HepG2 (cell line): ENCODE data around the gene EHD1. TPM values are rescaled to one million over a fixed set of nuclear protein-coding genes. Genes with fewer than 3 reads are reported as not detected.

Experiments used
- ATAC-seq: fragments of 200-7000 bp; cut with Tn5 transposase; 3 replicates; pipeline ENCODE4 v1.9.1; 2020; ENCODE audit warnings: mild to moderate bottlenecking, moderate library complexity
- BruUV-seq: library from RNA; stranded (reverse); fragments of 400-500 nt; replicated peaks from 2 replicates; lab custom pipeline; 2021; lab: Mats Ljungman, UMichigan
- CTCF ChIA-PET: fragments of 300-600 bp; formaldehyde crosslinking; extraction: SDS; loops from one replicate; lab custom pipeline; 2021; ENCODE audit warnings: low total read pairs, inconsistent platforms, low intra/inter-chr PET ratio; lab: Yijun Ruan, JAX
- POLR2A ChIA-PET: fragments of 350-600 bp; sonication (Branson Sonifier 250); formaldehyde crosslinking; loops from one replicate; lab custom pipeline; 2020; ENCODE audit warnings: antibody characterized with exemption, inconsistent platforms; lab: Yijun Ruan, JAX
- DNase-seq: peaks from one replicate; pipeline ENCODE4 v3.0.0-alpha.2; 2015; ENCODE audit warnings: low spot score
- FAIRE-seq: peaks from 3 replicates; lab custom pipeline; 2011; peaks lifted over from hg19 to GRCh38; lab: Jason Lieb, UNC
- H2AFZ ChIP-seq: one replicate; pipeline ENCODE4 v1.6.1; 2011; ENCODE audit warnings: low read length, inconsistent platforms
- H3K27ac ChIP-seq: fragments of 300-600 bp; 3 replicates; pipeline ENCODE4 v1.8.0; 2011; ENCODE audit warnings: mixed run types, mild to moderate bottlenecking, mixed read lengths, low read length, inconsistent platforms; ENCODE audit not compliant: insufficient read depth; ENCODE audit errors: extremely low read length
- H3K27me3 ChIP-seq, 2 experiments: fragments of 200-600 bp in 1 of 2; 2 replicates in 1 of 2; 3 replicates in 1 of 2; pipeline versions ENCODE4 v1.6.0 to v1.8.0; 2011; ENCODE audit warnings: low read length in 2 of 2, mild to moderate bottlenecking in 2 of 2, moderate library complexity in 2 of 2, inconsistent platforms in 1 of 2; ENCODE audit not compliant: insufficient read depth in 2 of 2, control insufficient read depth in 1 of 2
- H3K36me3 ChIP-seq, 2 experiments: fragments of 200-600 bp in 1 of 2; replicated peaks in 1 of 2; 2 replicates in 1 of 2; 3 replicates in 1 of 2; pipeline versions ENCODE4 v1.5.1 to v1.8.0; 2011; ENCODE audit warnings: low read length in 2 of 2, inconsistent platforms in 1 of 2; ENCODE audit not compliant: insufficient read depth in 2 of 2, control insufficient read depth in 1 of 2
- H3K4me1 ChIP-seq: 2 replicates; pipeline ENCODE4 v1.5.1; 2012; ENCODE audit warnings: low read length, inconsistent platforms; ENCODE audit not compliant: insufficient read depth
- H3K4me2 ChIP-seq: 2 replicates; pipeline ENCODE4 v1.6.0; 2011; ENCODE audit warnings: low read depth, low read length, inconsistent platforms
- H3K4me3 ChIP-seq, 3 experiments: fragments of 200-600 bp in 1 of 3; sonication (generic), shearing (Covaris generic) in 1 of 3; replicated peaks in 1 of 3; 2 replicates each; pipeline ENCODE4 v1.5.1; 2011 to 2016; ENCODE audit warnings: low read length in 3 of 3, inconsistent platforms in 2 of 3, low read depth in 2 of 3, mild to moderate bottlenecking in 2 of 3, control low read depth in 1 of 3, mixed read lengths in 1 of 3; ENCODE audit not compliant: insufficient read depth in 1 of 3
- H3K79me2 ChIP-seq: one replicate; pipeline ENCODE4 v1.6.1; 2011; ENCODE audit warnings: low read length, inconsistent platforms; ENCODE audit not compliant: insufficient read depth
- H3K9ac ChIP-seq: 2 replicates; pipeline ENCODE4 v1.6.0; 2011; ENCODE audit warnings: mild to moderate bottlenecking, low read depth, low read length, inconsistent platforms; ENCODE audit not compliant: insufficient read depth
- H3K9me3 ChIP-seq: 2 replicates; pipeline ENCODE4 v1.5.1; 2012; ENCODE audit warnings: mild to moderate bottlenecking, low read length
- H4K20me1 ChIP-seq: 2 replicates; pipeline ENCODE4 v1.6.0; 2011; ENCODE audit warnings: inconsistent platforms, mild to moderate bottlenecking, low read length, moderate library complexity; ENCODE audit not compliant: insufficient read depth
- CC2D1A ChIP-seq: sonication (generic); formaldehyde crosslinking; IDR thresholded peaks from 2 replicates; pipeline ENCODE4 v1.8.1; 2023; ENCODE audit warnings: mild to moderate bottlenecking, missing genetic modification reagents
- CEBPG ChIP-seq: IDR thresholded peaks from 2 replicates; pipeline ENCODE4 v1.6.1; 2016
- E2F1 ChIP-seq: sonication (generic); formaldehyde crosslinking; IDR thresholded peaks from 2 replicates; pipeline ENCODE4 v1.5.0; 2020; ENCODE audit warnings: missing genetic modification reagents
- ELK4 ChIP-seq: sonication (generic); formaldehyde crosslinking; IDR thresholded peaks from 2 replicates; pipeline ENCODE4 v1.9.0; 2021; ENCODE audit warnings: missing genetic modification reagents, borderline replicate concordance
- HOXA7 ChIP-seq: sonication (generic); formaldehyde crosslinking; IDR thresholded peaks from 2 replicates; pipeline ENCODE4 v1.8.1; 2022; ENCODE audit warnings: mild to moderate bottlenecking, missing genetic modification reagents, moderate library complexity
- KLF12 ChIP-seq: sonication (generic); formaldehyde crosslinking; IDR thresholded peaks from 2 replicates; pipeline ENCODE4 v1.4.0; 2020; ENCODE audit warnings: missing genetic modification reagents, borderline replicate concordance
- MEF2D ChIP-seq: sonication (generic); formaldehyde crosslinking; IDR thresholded peaks from 2 replicates; pipeline ENCODE4 v1.5.1; 2020; ENCODE audit warnings: mild to moderate bottlenecking, missing genetic modification reagents
- MEIS1 ChIP-seq: sonication (generic); formaldehyde crosslinking; IDR thresholded peaks from 2 replicates; pipeline ENCODE4 v1.9.0; 2021; ENCODE audit warnings: mild to moderate bottlenecking, missing genetic modification reagents, moderate library complexity, borderline replicate concordance
- PREB ChIP-seq: sonication (generic); formaldehyde crosslinking; IDR thresholded peaks from 2 replicates; pipeline ENCODE4 v1.4.0; 2020; ENCODE audit warnings: missing genetic modification reagents
- SMAD3 ChIP-seq: sonication (generic); formaldehyde crosslinking; IDR thresholded peaks from 2 replicates; pipeline ENCODE4 v1.4.0; 2020; ENCODE audit warnings: missing genetic modification reagents
- TBP ChIP-seq: sonication (generic); formaldehyde crosslinking; IDR thresholded peaks from 2 replicates; pipeline ENCODE4 v1.5.0; 2020; ENCODE audit warnings: missing genetic modification reagents
- TCF12 ChIP-seq, 2 experiments: fragments of 450-650 bp in 1 of 2; sonication (generic) in 1 of 2; formaldehyde crosslinking in 1 of 2; IDR thresholded peaks; 2 replicates each; pipeline versions ENCODE4 v1.6.1 to v1.8.0; 2017 to 2022; ENCODE audit warnings: antibody characterized with exemption in 1 of 2, mild to moderate bottlenecking in 1 of 2, missing genetic modification reagents in 1 of 2, moderate library complexity in 1 of 2
- XRCC5 ChIP-seq: fragments of 200-400 bp; formaldehyde crosslinking; optimal IDR thresholded peaks from 2 replicates; pipeline ENCODE3; 2017; ENCODE audit warnings: mild to moderate bottlenecking, low read length
- ZFP37 ChIP-seq: sonication (generic); formaldehyde crosslinking; IDR thresholded peaks from 2 replicates; pipeline ENCODE4 v1.4.0; 2020; ENCODE audit warnings: missing genetic modification reagents, borderline replicate concordance
- ZNF333 ChIP-seq: sonication (generic); formaldehyde crosslinking; IDR thresholded peaks from 2 replicates; pipeline ENCODE4 v1.4.0; 2020; ENCODE audit warnings: mild to moderate bottlenecking, missing genetic modification reagents, borderline replicate concordance
- ZNF367 ChIP-seq: sonication (generic); formaldehyde crosslinking; IDR thresholded peaks from 2 replicates; pipeline ENCODE4 v1.4.0; 2020; ENCODE audit warnings: missing genetic modification reagents, borderline replicate concordance
- ZNF691 ChIP-seq: sonication (generic); formaldehyde crosslinking; IDR thresholded peaks from 2 replicates; pipeline ENCODE4 v1.4.0; 2020; ENCODE audit warnings: missing genetic modification reagents, low read depth, mild to moderate bottlenecking, borderline replicate concordance
- WGBS: methylation state at CpG from one replicate; pipeline ENCODE4 v1.1.6; 2017; ENCODE audit warnings: low lambda C conversion rate; 5-methylcytosine and 5-hydroxymethylcytosine counted together
- in situ Hi-C: cut with HindIII; loops from 2 replicates; pipeline ENCODE4 v1.10.0; 2017; ENCODE audit warnings: low pct_unique_long_range_greater_than_20kb; ENCODE audit not compliant: extremely low pct_ligation_motif_present
- intact Hi-C: fragments of 100-400 bp; cut with micrococcal nuclease; formaldehyde crosslinking; loops from one replicate; pipeline ENCODE4 v1.10.0; 2022; ENCODE audit not compliant: unreplicated experiment
- polyA plus RNA-seq, 8 experiments: library from polyadenylated mRNA; depleted of rRNA in 3 of 8; stranded (reverse) in 7 of 8; unstranded in 1 of 8; fragments of >200 nt; fragmentation: Illumina TruSeq in 4 of 8; extraction: Trizol in 4 of 8; gene quantifications; 2 replicates each; pipeline versions ENCODE4 v1.2.1 to v1.2.3, GENCODE V29; 2011 to 2016; ENCODE audit warnings: low read depth in 4 of 8, missing spikeins in 1 of 8, mixed read lengths in 1 of 8; ENCODE audit not compliant: insufficient read depth in 1 of 8
- total RNA-seq, 5 experiments: library from RNA; depleted of rRNA; stranded (reverse); fragments of >200 nt; fragmentation: Illumina TruSeq; extraction: Trizol; gene quantifications; 2 replicates each; pipeline ENCODE4 v1.2.3, GENCODE V29; 2016; ENCODE audit warnings: low read depth in 1 of 5

EHD1 gene
- total and polyA plus RNA-seq, 2 of the 13 experiments (the other 11 are each of a cell fraction or from before 2014, with no cell fraction given): 23.6 to 26.6 TPM

- TF ChIP-seq CC2D1A (CRISPR knock-in tag) (0 out of 2 replicates have a peak, but pooled peaks have one; percentile 26), KLF12 (CRISPR knock-in tag) (0 out of 2 replicates have a peak, but pooled peaks have one; percentile 41)
These were observed 39.2 kb upstream of the EHD1 start (continued) for GRCh38 chr11:64917663-64917995.

- H3K4me2 ChIP-seq: peak within 1 kb of the TSS; percentile 87
- intact Hi-C loops (loop anchor here (1.0 to 2.0 kb wide), 2 partner anchors 70 to 80 kb away; partner anchors contain the start of gene BATF2), in situ Hi-C loops (no loop called here)
- POLR2A ChIA-PET: interaction anchor here (0.6 to 2.1 kb wide), 5 partner anchors 8 to 152 kb away, joined by 3 to 15 read pairs (median 5); partner anchors contain the start of genes BATF2, GPHA2 and PPP2R5B
- peaks cover 36% of the 10 kb centered on the region for H3K4me1 ChIP-seq
- CTCF ChIA-PET: no interaction called here
- peak within 1 kb of the TSS; percentile 60 for H2AFZ ChIP-seq
- H3K4me3 ChIP-seq: peak within 1 kb of the TSS; percentile 78 to 100 (median 93)
- peak; percentile 99 for DNase-seq
- H4K20me1 ChIP-seq: peaks cover 5% of the 10 kb centered on the region; the same call in 1 of the 2 replicates
- H3K9ac ChIP-seq: peak within 1 kb of the TSS; percentile 90
- H3K36me3 ChIP-seq: peaks cover 15 to 19% of the 10 kb centered on the region in 2 experiments; a peak in 4 of 5 replicates
- 2% methylated on average over 36 of the region's 57 CpGs for WGBS
- H3K79me2 ChIP-seq: peaks cover 15% of the 10 kb centered on the region
- BruUV-seq: no TSS peak
- ATAC-seq: peak; percentile 95
- H3K27me3 ChIP-seq: no peaks in the 10 kb centered on the region; a peak in 1 of 5 replicates
- H3K27ac ChIP-seq: peak within 1 kb of the TSS; percentile 63
- no peaks in the 10 kb centered on the region for H3K9me3 ChIP-seq
- peak; percentile 100 for FAIRE-seq
- TF ChIP-seq E2F1 (CRISPR knock-in tag) (0 out of 2 replicates have a peak, but pooled peaks have one; percentile 82), ZNF367 (CRISPR knock-in tag) (no peak), TBP (CRISPR knock-in tag) (no peak), MEF2D (CRISPR knock-in tag) (no peak), ELK4 (CRISPR knock-in tag) (no peak), CEBPG (CRISPR knock-in tag) (peak; percentile 65), HOXA7 (CRISPR knock-in tag) (no peak), TCF12 (IDR thresholded peaks at IDR 0.05) (no peak), TCF12 (CRISPR knock-in tag; IDR thresholded peaks at IDR 0.05) (no peak), ZFP37 (CRISPR knock-in tag) (no peak; the same call in 1 of the 2 replicates), MEIS1 (CRISPR knock-in tag) (no peak; the same call in 1 of the 2 replicates), PREB (CRISPR knock-in tag) (no peak), XRCC5 (peak; percentile 36), ZNF333 (CRISPR knock-in tag) (peak; percentile 32; the same call in 1 of the 2 replicates), ZNF691 (CRISPR knock-in tag) (peak; percentile 71; the same call in 1 of the 2 replicates), SMAD3 (0 out of 2 replicates have a peak, but pooled peaks have one; percentile 24)
These were observed 38.6 kb upstream of the EHD1 start, which contains the start of gene ATG2A for GRCh38 chr11:64916775-64917662. ATG2A (minus strand) TSS chr11:64917209; CDS start chr11:64917135, 74 bp downstream.
